Right atrium auricular region (tissue), 2 donors: ENCODE data around the gene CXXC4. TPM values are rescaled to one million over a fixed set of nuclear protein-coding genes. Genes with fewer than 3 reads are reported as not detected.

Experiments
- DNase-seq: peaks from one replicate; pipeline ENCODE4 v3.0.0-alpha.2; 2019; ENCODE audit warnings: low spot score
- H3K27ac ChIP-seq, 2 donors: fragments of 200-600 bp; sonication (generic); 1 replicate in 1 of 2; 2 replicates in 1 of 2; pipeline ENCODE4 v1.5.1; 2016 to 2019
- H3K27me3 ChIP-seq, 2 donors: fragments of 200-600 bp; sonication (generic); one replicate each; pipeline versions ENCODE4 v1.5.1 to v1.6.0; 2017 to 2019
- H3K36me3 ChIP-seq: fragments of 200-600 bp; sonication (generic); one replicate; pipeline ENCODE4 v1.5.1; 2016
- H3K4me1 ChIP-seq, 2 donors: fragments of 200-600 bp; sonication (generic); one replicate each; pipeline versions ENCODE4 v1.5.1 to v1.6.0; 2017 to 2019
- H3K4me3 ChIP-seq, 2 donors: fragments of 200-600 bp; sonication (generic); 1 replicate in 1 of 2; 2 replicates in 1 of 2; pipeline ENCODE4 v1.5.1; 2017 to 2019; ENCODE audit warnings: mild to moderate bottlenecking in 1 of 2, moderate library complexity in 1 of 2
- H3K9me3 ChIP-seq, 2 donors: fragments of 200-600 bp; sonication (generic); one replicate each; pipeline ENCODE4 v1.5.1; 2019
- total RNA-seq, 2 donors: library from RNA; depleted of rRNA; stranded (reverse); fragments of >200 nt; gene quantifications; one replicate each; pipeline ENCODE4 v1.1.0, GENCODE V29; 2016
- TF ChIP-seq, protein P1 (sequence below), 2 donors: fragments of 200-600 bp; sonication (generic); IDR thresholded peaks; one replicate each; pipeline ENCODE4 v1.5.1; 2019; ENCODE audit warnings: antibody characterized with exemption in 2 of 2

The CXXC4 gene
- total RNA-seq, 2 donors from 2014 or later: 3.1 to 4.1 TPM

DNA sequence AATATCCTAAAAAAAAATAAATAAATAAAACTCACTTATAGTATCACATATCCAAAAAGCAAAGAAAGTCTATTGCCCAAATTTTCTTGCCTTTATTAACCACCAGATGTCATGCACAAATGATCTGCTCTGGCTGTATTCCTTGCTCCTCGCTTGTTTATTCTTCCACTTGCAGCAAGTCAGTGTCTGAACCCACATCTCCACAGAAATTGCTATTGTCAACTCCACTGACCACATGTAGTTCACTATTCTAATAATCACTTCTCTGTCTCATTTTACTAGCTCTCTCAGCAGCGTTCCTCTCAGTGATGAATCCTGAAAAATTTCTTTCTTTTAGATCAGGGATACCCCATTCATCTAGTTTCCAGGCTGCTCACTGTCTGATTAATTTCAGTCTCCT, 29.3 kb upstream of the CXXC4 start:
- Histone ChIP-seq H3K9me3 (no peaks in the 10 kb centered on the region), H3K36me3 (no peaks in the 10 kb centered on the region), H3K27ac (no peak overlapping the region), H3K27me3 (no peaks in the 10 kb centered on the region), H3K4me1 (no peaks in the 10 kb centered on the region), H3K4me3 (no peak overlapping the region)
- no peak for DNase-seq
- TF ChIP-seq, protein P1, sequence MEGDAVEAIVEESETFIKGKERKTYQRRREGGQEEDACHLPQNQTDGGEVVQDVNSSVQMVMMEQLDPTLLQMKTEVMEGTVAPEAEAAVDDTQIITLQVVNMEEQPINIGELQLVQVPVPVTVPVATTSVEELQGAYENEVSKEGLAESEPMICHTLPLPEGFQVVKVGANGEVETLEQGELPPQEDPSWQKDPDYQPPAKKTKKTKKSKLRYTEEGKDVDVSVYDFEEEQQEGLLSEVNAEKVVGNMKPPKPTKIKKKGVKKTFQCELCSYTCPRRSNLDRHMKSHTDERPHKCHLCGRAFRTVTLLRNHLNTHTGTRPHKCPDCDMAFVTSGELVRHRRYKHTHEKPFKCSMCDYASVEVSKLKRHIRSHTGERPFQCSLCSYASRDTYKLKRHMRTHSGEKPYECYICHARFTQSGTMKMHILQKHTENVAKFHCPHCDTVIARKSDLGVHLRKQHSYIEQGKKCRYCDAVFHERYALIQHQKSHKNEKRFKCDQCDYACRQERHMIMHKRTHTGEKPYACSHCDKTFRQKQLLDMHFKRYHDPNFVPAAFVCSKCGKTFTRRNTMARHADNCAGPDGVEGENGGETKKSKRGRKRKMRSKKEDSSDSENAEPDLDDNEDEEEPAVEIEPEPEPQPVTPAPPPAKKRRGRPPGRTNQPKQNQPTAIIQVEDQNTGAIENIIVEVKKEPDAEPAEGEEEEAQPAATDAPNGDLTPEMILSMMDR (IDR thresholded peaks at IDR 0.05): no peak

DNA sequence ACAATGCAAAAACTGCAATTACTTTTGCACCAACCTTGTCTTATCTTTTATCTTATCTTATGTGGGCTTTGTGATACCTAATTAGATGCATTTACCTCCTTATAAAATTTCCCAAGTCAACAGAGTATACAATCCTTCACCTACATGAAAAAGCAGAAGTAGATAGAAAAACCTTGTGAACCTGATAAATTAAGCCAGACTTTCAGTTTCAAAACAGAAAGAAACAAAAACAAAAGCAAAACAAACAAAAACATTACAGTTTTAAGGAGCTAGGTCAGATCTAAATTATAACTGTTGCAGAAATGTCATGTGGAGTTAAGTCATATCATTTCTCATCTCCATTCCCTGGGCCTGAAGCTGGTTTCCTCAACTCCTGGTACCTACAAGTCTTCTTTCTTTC, 24.9 kb upstream of the CXXC4 start:
- Histone ChIP-seq H3K36me3 (no peaks in the 10 kb centered on the region), H3K4me3 (no peak overlapping the region), H3K9me3 (no peaks in the 10 kb centered on the region), H3K27ac (no peak overlapping the region), H3K27me3 (no peaks in the 10 kb centered on the region), H3K4me1 (no peaks in the 10 kb centered on the region)
- TF ChIP-seq, protein P1 (IDR thresholded peaks at IDR 0.05): no peak
- no peak for DNase-seq

DNA sequence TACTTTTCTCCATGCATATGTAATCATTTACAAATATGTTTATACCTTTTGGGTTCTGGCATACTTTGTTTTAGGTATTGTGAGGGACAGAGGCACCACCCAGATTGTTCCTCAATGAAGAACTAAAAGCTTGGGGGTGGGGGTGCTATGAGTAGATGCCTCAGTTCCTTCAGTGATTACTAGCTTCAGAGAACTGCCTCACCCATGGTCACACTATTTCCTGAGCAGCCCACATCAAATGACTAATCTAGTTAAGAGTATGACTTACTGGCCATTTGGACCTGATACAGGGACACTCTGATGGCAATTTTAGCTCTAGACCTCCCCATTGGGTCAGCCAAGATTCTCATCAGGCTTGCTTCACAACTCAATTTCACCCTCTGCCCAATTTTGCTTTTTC, 22.2 kb upstream of the CXXC4 start:
- TF ChIP-seq, protein P1 (IDR thresholded peaks at IDR 0.05): no peak
- no peak for DNase-seq
- Histone ChIP-seq H3K36me3 (no peaks in the 10 kb centered on the region), H3K4me3 (no peak overlapping the region), H3K27me3 (no peaks in the 10 kb centered on the region), H3K27ac (no peak overlapping the region), H3K4me1 (no peaks in the 10 kb centered on the region), H3K9me3 (no peaks in the 10 kb centered on the region)

DNA sequence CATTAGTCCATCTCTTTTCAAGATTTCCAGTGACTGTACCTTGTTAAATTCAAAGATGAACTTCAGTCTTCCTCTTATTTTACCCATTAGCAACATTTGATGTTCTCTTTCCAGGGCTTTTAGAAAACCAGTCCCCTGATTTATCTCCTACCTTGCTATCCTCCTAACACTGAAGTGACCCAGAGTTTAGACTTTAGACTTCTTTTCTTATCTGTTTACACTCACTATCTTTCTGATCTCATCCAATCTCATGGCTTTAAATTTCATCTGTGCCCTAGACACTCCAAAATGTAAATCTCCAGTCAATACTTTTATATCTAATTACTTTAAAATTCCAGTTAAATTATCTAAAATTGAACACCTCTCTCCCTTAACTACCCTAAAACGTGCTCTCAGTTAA, 13.5 kb upstream of the CXXC4 start:
- TF ChIP-seq, protein P1 (IDR thresholded peaks at IDR 0.05): no peak
- H3K27me3 ChIP-seq: no peaks in the 10 kb centered on the region
- no peaks in the 10 kb centered on the region for H3K9me3 ChIP-seq
- H3K4me1 ChIP-seq: no peaks in the 10 kb centered on the region
- H3K27ac ChIP-seq: no peak overlapping the region
- H3K4me3 ChIP-seq: no peak overlapping the region
- H3K36me3 ChIP-seq: no peaks in the 10 kb centered on the region
- no peak for DNase-seq

DNA sequence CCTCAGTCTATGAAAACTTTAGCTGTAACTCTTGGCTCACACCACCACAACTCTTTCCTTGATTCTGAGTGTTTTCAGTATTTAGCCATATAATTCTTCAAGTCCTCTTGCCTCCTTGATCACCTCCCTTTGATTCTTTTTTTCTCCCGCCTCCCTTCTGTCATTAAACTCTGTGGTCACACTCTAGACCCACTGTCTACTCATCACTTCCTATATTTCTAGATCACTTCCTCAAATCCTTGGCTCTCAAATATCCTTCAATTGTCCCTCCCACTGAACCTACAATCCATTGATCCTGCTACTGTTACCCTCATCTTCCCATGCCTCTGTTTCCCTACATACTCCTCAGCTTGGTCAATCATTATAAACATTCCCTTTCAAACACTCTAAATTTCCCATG, 12.4 kb upstream of the CXXC4 start:
- no peak overlapping the region for H3K27ac ChIP-seq
- no peaks in the 10 kb centered on the region for H3K36me3 ChIP-seq
- TF ChIP-seq, protein P1 (IDR thresholded peaks at IDR 0.05): no peak
- H3K4me3 ChIP-seq: no peak overlapping the region
- no peak for DNase-seq
- H3K4me1 ChIP-seq: peaks cover 0 to 4% of the 10 kb centered on the region in 2 donors
- H3K9me3 ChIP-seq: no peaks in the 10 kb centered on the region
- H3K27me3 ChIP-seq: no peaks in the 10 kb centered on the region

DNA sequence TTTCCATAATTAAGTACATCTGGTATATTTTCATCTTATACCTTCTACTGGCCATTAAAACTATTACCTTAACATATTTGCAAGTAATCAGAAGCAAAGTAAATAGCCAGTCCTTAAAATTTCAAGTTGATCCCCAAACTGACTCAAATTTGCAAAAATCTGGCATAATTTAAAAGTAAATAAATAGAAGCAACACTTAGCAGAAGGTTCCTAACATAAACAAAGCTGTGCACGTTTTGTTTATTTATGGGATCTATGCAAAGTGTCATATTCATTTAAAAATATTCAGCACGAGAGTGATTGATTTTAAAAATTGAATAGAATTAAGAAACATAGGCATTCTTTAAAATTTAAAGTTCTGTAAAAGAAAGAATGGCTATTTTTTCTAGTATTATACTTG, 9.8 kb upstream of the CXXC4 start:
- Histone ChIP-seq H3K27me3 (no peaks in the 10 kb centered on the region), H3K9me3 (no peaks in the 10 kb centered on the region), H3K4me3 (no peak overlapping the region), H3K36me3 (no peaks in the 10 kb centered on the region), H3K27ac (no peak overlapping the region), H3K4me1 (peaks cover 0 to 17% of the 10 kb centered on the region in 2 donors)
- no peak for DNase-seq
- TF ChIP-seq, protein P1 (IDR thresholded peaks at IDR 0.05): no peak
